Activated CD8-positive, alpha-beta T cell treated with anti-CD3 and anti-CD28 coated beads, Interleukin-2, amount 10 ng/mL, durations not matched to agents 7 days and 5 days (primary cell): Measurements from ENCODE around the gene MAN2A2. TPM values are rescaled to one million over a fixed set of nuclear protein-coding genes. Genes with fewer than 3 reads are reported as not detected.

Experiments used
- total RNA-seq, 2 experiments: library from RNA; stranded (reverse); gene quantifications; one replicate each; pipeline ENCODE4 v1.2.3, GENCODE V29; 2021

Gene MAN2A2
- total RNA-seq, 2 experiments from 2014 or later: 82.7 to 97.7 TPM

Other genes starting within 250 kb of the MAN2A2 start
- 10 to 100 TPM; 52.3 to 57.4 TPM for gene BLM, start 186.0 kb upstream of the MAN2A2 start, total RNA-seq
- gene FURIN, start 34.7 kb upstream of the MAN2A2 start, total RNA-seq: 10 to 100 TPM; 86.0 to 86.5 TPM
- 10 to 100 TPM; 10.5 to 11.1 TPM for gene FES, start 18.8 kb upstream of the MAN2A2 start, total RNA-seq
- 10 to 100 TPM; 23.8 to 26.9 TPM for gene HDDC3, start 29.2 kb downstream of the MAN2A2 start, total RNA-seq
- gene UNC45A, start 32.0 kb downstream of the MAN2A2 start, total RNA-seq: 10 to 100 TPM; 74.6 to 81.4 TPM
- 10 to 100 TPM; 30.1 to 31.9 TPM for gene RCCD1, start 51.6 kb downstream of the MAN2A2 start, total RNA-seq
- gene PRC1, start 91.2 kb downstream of the MAN2A2 start, total RNA-seq: 100 to 1,000 TPM; 180 to 189 TPM
- 10 to 100 TPM; 16.6 to 21.2 TPM for gene VPS33B, start 119.3 kb downstream of the MAN2A2 start, total RNA-seq
- gene SV2B, start 197.0 kb downstream of the MAN2A2 start, total RNA-seq: not detected